ENCODE measurements around the gene FMN1. TPM values are rescaled to one million over a fixed set of nuclear protein-coding genes. Genes with fewer than 3 reads are reported as not detected.

The FMN1 gene
- total RNA-seq, 1 experiment from 2014 or later = 3.9 TPM

GRCh38 chr15:33191591-33191990 lies 2.9 kb downstream of the FMN1 start:
- Histone ChIP-seq H3K4me1 (ENCODE audit: control insufficient read depth, insufficient read depth, low read length) (peaks cover 4% of the 10 kb centered on the region; the same call in 1 of the 2 replicates), H3K27me3 (ENCODE audit: control insufficient read depth, insufficient read depth, low read length) (no peaks in the 10 kb centered on the region), H3K9me3 (ENCODE audit: control insufficient read depth, insufficient read depth, low read depth, low read length) (no peaks in the 10 kb centered on the region), H3K36me3 (ENCODE audit: control insufficient read depth, insufficient read depth, low read length) (no peaks in the 10 kb centered on the region), H3K27ac (ENCODE audit: low read length) (no peak overlapping the region), H3K4me3 (ENCODE audit: low read depth in 2 of 2, low read length in 2 of 2) (no peak overlapping the region)
- no TSS peak for BruUV-seq (replicated peaks)
- TF ChIP-seq SIN3A (IDR thresholded peaks at IDR 0.05; ENCODE audit: borderline replicate concordance, insufficient read depth, low read depth, low read length) = no peak
- TF ChIP-seq CTCF (IDR thresholded peaks at IDR 0.05) = no peak
- no peak for TF ChIP-seq REST (IDR thresholded peaks at IDR 0.05; ENCODE audit: insufficient read depth in 1 of 2, low read depth in 2 of 2, low read length in 1 of 2)
- no peak for TF ChIP-seq TCF7L2 (IDR thresholded peaks at IDR 0.05; ENCODE audit: low read depth, low read length)
- TF ChIP-seq POLR2AphosphoS5 (IDR thresholded peaks at IDR 0.05; ENCODE audit: low read depth, low read length) = no peak
- intact Hi-C loops (cut with micrococcal nuclease; ENCODE audit: unreplicated experiment) = no loop called here
- POLR2A ChIA-PET = no interaction called here
- CTCF ChIA-PET = no interaction called here
- no peak for DNase-seq (ENCODE audit: low read depth, low spot score)
- ATAC-seq = no peak
- in situ Hi-C loops (cut with HindIII; ENCODE audit: low pct_unique_long_range_greater_than_20kb, low sequenced_read_pairs) = no loop called here

GRCh38 chr15:33190539-33190938 lies 4.0 kb downstream of the FMN1 start:
- TF ChIP-seq SIN3A (IDR thresholded peaks at IDR 0.05; ENCODE audit: borderline replicate concordance, insufficient read depth, low read depth, low read length) (no peak), REST (IDR thresholded peaks at IDR 0.05; ENCODE audit: insufficient read depth in 1 of 2, low read depth in 2 of 2, low read length in 1 of 2) (no peak), TCF7L2 (IDR thresholded peaks at IDR 0.05; ENCODE audit: low read depth, low read length) (no peak), POLR2AphosphoS5 (IDR thresholded peaks at IDR 0.05; ENCODE audit: low read depth, low read length) (no peak), CTCF (IDR thresholded peaks at IDR 0.05) (no peak)
- Histone ChIP-seq H3K27ac (ENCODE audit: low read length) (no peak overlapping the region), H3K4me3 (ENCODE audit: low read depth in 2 of 2, low read length in 2 of 2) (no peak overlapping the region), H3K9me3 (ENCODE audit: control insufficient read depth, insufficient read depth, low read depth, low read length) (no peaks in the 10 kb centered on the region), H3K4me1 (ENCODE audit: control insufficient read depth, insufficient read depth, low read length) (peaks cover 4% of the 10 kb centered on the region; the same call in 1 of the 2 replicates), H3K36me3 (ENCODE audit: control insufficient read depth, insufficient read depth, low read length) (no peaks in the 10 kb centered on the region), H3K27me3 (ENCODE audit: control insufficient read depth, insufficient read depth, low read length) (no peaks in the 10 kb centered on the region)
- ChIA-PET POLR2A (no interaction called here), CTCF (no interaction called here)
- no TSS peak for BruUV-seq (replicated peaks)
- DNase-seq (ENCODE audit: low read depth, low spot score) (no peak), ATAC-seq (no peak)
- in situ Hi-C loops (cut with HindIII; ENCODE audit: low pct_unique_long_range_greater_than_20kb, low sequenced_read_pairs) (no loop called here), intact Hi-C loops (cut with micrococcal nuclease; ENCODE audit: unreplicated experiment) (no loop called here)
